Neural progenitor cell (in vitro differentiated cells): ENCODE data around the gene LMBRD1. TPM values are rescaled to one million over a fixed set of nuclear protein-coding genes. Genes with fewer than 3 reads are reported as not detected.

Experiments
- DNase-seq: peaks from one replicate; pipeline ENCODE4 v3.0.0-alpha.2; 2016; ENCODE audit warnings: low spot score
- H2AFZ ChIP-seq: fragments of 200-600 bp; sonication (generic); replicated peaks from 2 replicates; pipeline ENCODE4 v1.6.1; 2016; ENCODE audit warnings: antibody characterized with exemption
- H3F3A ChIP-seq: fragments of 200-600 bp; sonication (generic); 2 replicates; pipeline ENCODE4 v1.6.1; 2016; ENCODE audit warnings: antibody characterized with exemption, low read depth
- H3K27ac ChIP-seq: fragments of 200-600 bp; sonication (generic); 2 replicates; pipeline ENCODE4 v1.5.1; 2016; ENCODE audit warnings: mild to moderate bottlenecking
- H3K27me3 ChIP-seq: fragments of 200-600 bp; sonication (generic); 2 replicates; pipeline ENCODE4 v1.6.1; 2016; ENCODE audit warnings: mild to moderate bottlenecking, moderate library complexity
- H3K36me3 ChIP-seq: fragments of 200-600 bp; sonication (generic); 2 replicates; pipeline ENCODE4 v1.5.1; 2016
- H3K4me1 ChIP-seq: fragments of 200-600 bp; sonication (generic); 2 replicates; pipeline ENCODE4 v1.6.1; 2016; ENCODE audit warnings: mixed run types
- H3K4me2 ChIP-seq: fragments of 200-600 bp; sonication (generic); 2 replicates; pipeline ENCODE4 v1.6.1; 2016
- H3K4me3 ChIP-seq: fragments of 200-600 bp; sonication (generic); 2 replicates; pipeline ENCODE4 v1.5.1; 2016
- H3K79me2 ChIP-seq: fragments of 200-600 bp; sonication (generic); 2 replicates; pipeline ENCODE4 v1.6.1; 2016; ENCODE audit warnings: low read depth
- H3K9ac ChIP-seq: fragments of 200-600 bp; sonication (generic); 2 replicates; pipeline ENCODE4 v1.6.1; 2016
- H3K9me3 ChIP-seq: fragments of 200-600 bp; sonication (generic); 2 replicates; pipeline ENCODE4 v1.5.1; 2016; ENCODE audit warnings: low read depth
- H4K20me1 ChIP-seq: fragments of 200-600 bp; sonication (generic); 2 replicates; pipeline ENCODE4 v1.6.1; 2016; ENCODE audit warnings: low read depth
- H3K27ac Mint-ChIP-seq: 3 replicates; pipeline ENCODE4 v1.8.0; 2021; ENCODE audit warnings: mixed read lengths
- H3K27me3 Mint-ChIP-seq: 2 replicates; pipeline ENCODE4 v1.8.0; 2022; ENCODE audit warnings: low read depth, mild to moderate bottlenecking, inconsistent platforms, moderate library complexity, mixed read lengths; ENCODE audit not compliant: insufficient read depth
- H3K36me3 Mint-ChIP-seq: 3 replicates; pipeline ENCODE4 v1.8.0; 2021; ENCODE audit warnings: mixed read lengths
- H3K4me1 Mint-ChIP-seq: 3 replicates; pipeline ENCODE4 v1.8.0; 2021; ENCODE audit warnings: mixed read lengths
- H3K4me3 Mint-ChIP-seq: 3 replicates; pipeline ENCODE4 v1.8.0; 2021; ENCODE audit warnings: mild to moderate bottlenecking, moderate library complexity, mixed read lengths
- H3K9me3 Mint-ChIP-seq: 3 replicates; pipeline ENCODE4 v1.8.0; 2020; ENCODE audit warnings: mixed read lengths
- CTCF ChIP-seq: fragments of 200-600 bp; sonication (generic); IDR thresholded peaks from 2 replicates; pipeline ENCODE4 v1.5.1; 2017; ENCODE audit warnings: antibody characterized with exemption, mild to moderate bottlenecking
- EZH2 ChIP-seq: fragments of 200-600 bp; sonication (generic); IDR thresholded peaks from 2 replicates; pipeline ENCODE4 v1.6.1; 2017; ENCODE audit warnings: antibody characterized with exemption, mild to moderate bottlenecking, moderate library complexity
- EZH2phosphoT487 ChIP-seq: fragments of 200-600 bp; sonication (generic); IDR thresholded peaks from 2 replicates; pipeline ENCODE4 v1.6.1; 2017; ENCODE audit warnings: antibody characterized with exemption
- total RNA-seq: library from RNA; depleted of rRNA; stranded (reverse); fragments of >200 nt; gene quantifications from 2 replicates; pipeline ENCODE4 v1.2.3, GENCODE V29; 2015; ENCODE audit warnings: low replicate concordance

The LMBRD1 gene
- total RNA-seq, 1 donor from 2014 or later, result 41.1 TPM

GRCh38 chr6:69647726-69648125, 149.1 kb downstream of the LMBRD1 start:
- H3K4me1 ChIP-seq, result no peaks in the 10 kb centered on the region
- Mint-ChIP-seq H3K36me3 (no peaks in the 10 kb centered on the region), H3K27me3 (no peaks in the 10 kb centered on the region), H3K4me3 (no peak overlapping the region), H3K4me1 (no peaks in the 10 kb centered on the region), H3K9me3 (no peaks in the 10 kb centered on the region), H3K27ac (no peak overlapping the region)
- no peaks in the 10 kb centered on the region for H3K27me3 ChIP-seq
- no peaks in the 10 kb centered on the region for H3K36me3 ChIP-seq
- no peaks in the 10 kb centered on the region for H3K9me3 ChIP-seq
- H2AFZ ChIP-seq, result no peak overlapping the region
- H3K4me2 ChIP-seq, result no peak overlapping the region
- H3K9ac ChIP-seq, result no peak overlapping the region
- no peaks in the 10 kb centered on the region for H3K79me2 ChIP-seq
- no peak for TF ChIP-seq EZH2phosphoT487
- TF ChIP-seq CTCF, result no peak
- no peak for TF ChIP-seq EZH2
- DNase-seq, result no peak
- no peaks in the 10 kb centered on the region for H4K20me1 ChIP-seq
- no peak overlapping the region for H3K27ac ChIP-seq
- H3F3A ChIP-seq, result no peaks in the 10 kb centered on the region
- no peak overlapping the region for H3K4me3 ChIP-seq

GRCh38 chr6:69643688-69644087, 153.1 kb downstream of the LMBRD1 start:
- H3K9me3 ChIP-seq, result no peaks in the 10 kb centered on the region
- TF ChIP-seq CTCF, result no peak
- no peak for TF ChIP-seq EZH2phosphoT487
- no peak for TF ChIP-seq EZH2

GRCh38 chr6:69632932-69633331, 163.9 kb downstream of the LMBRD1 start:
- H3K9me3 ChIP-seq, result no peaks in the 10 kb centered on the region
- no peaks in the 10 kb centered on the region for H3K27me3 ChIP-seq
- H3K4me1 ChIP-seq, result peaks cover 23% of the 10 kb centered on the region
- no peak for DNase-seq
- H3K27ac ChIP-seq, result peak overlapping the region; percentile 87
- H3F3A ChIP-seq, result peaks cover 31% of the 10 kb centered on the region
- peaks cover 5% of the 10 kb centered on the region for H3K9me3 Mint-ChIP-seq
- H3K4me2 ChIP-seq, result no peak overlapping the region
- no peak overlapping the region for H3K27ac Mint-ChIP-seq
- no peaks in the 10 kb centered on the region for H4K20me1 ChIP-seq
- peak overlapping the region; percentile 34 for H2AFZ ChIP-seq
- no peak overlapping the region for H3K4me3 Mint-ChIP-seq
- peaks cover 2% of the 10 kb centered on the region for H3K36me3 Mint-ChIP-seq
- TF ChIP-seq EZH2phosphoT487 (no peak), CTCF (no peak), EZH2 (no peak)
- H3K79me2 ChIP-seq, result no peaks in the 10 kb centered on the region
- peaks cover 2% of the 10 kb centered on the region for H3K27me3 Mint-ChIP-seq
- no peaks in the 10 kb centered on the region for H3K36me3 ChIP-seq
- peaks cover 16% of the 10 kb centered on the region for H3K4me1 Mint-ChIP-seq
- no peak overlapping the region for H3K9ac ChIP-seq
- no peak overlapping the region for H3K4me3 ChIP-seq

More at GRCh38 chr6:69643688-69644087, 153.1 kb downstream of the LMBRD1 start:
- Mint-ChIP-seq H3K27me3 (no peaks in the 10 kb centered on the region), H3K9me3 (no peaks in the 10 kb centered on the region), H3K36me3 (no peaks in the 10 kb centered on the region), H3K4me1 (no peaks in the 10 kb centered on the region), H3K4me3 (no peak overlapping the region), H3K27ac (no peak overlapping the region)
- no peak overlapping the region for H3K4me3 ChIP-seq
- no peak overlapping the region for H3K9ac ChIP-seq
- H3F3A ChIP-seq, result no peaks in the 10 kb centered on the region
- no peak overlapping the region for H2AFZ ChIP-seq
- H3K27me3 ChIP-seq, result no peaks in the 10 kb centered on the region
- no peaks in the 10 kb centered on the region for H3K79me2 ChIP-seq
- H3K4me2 ChIP-seq, result no peak overlapping the region
- H3K36me3 ChIP-seq, result no peaks in the 10 kb centered on the region
- no peaks in the 10 kb centered on the region for H3K4me1 ChIP-seq
- no peak for DNase-seq
- no peaks in the 10 kb centered on the region for H4K20me1 ChIP-seq
- no peak overlapping the region for H3K27ac ChIP-seq
